ENCODE data around the gene CSF2. TPM values are rescaled to one million over a fixed set of nuclear protein-coding genes. Genes with fewer than 3 reads are reported as not detected.

Gene CSF2
- total RNA-seq, 1 donor from 2014 or later = not detected

- Mint-ChIP-seq H3K4me3 (ENCODE audit: unreplicated experiment) (no peak overlapping the region), H3K4me1 (ENCODE audit: unreplicated experiment) (no peaks in the 10 kb centered on the region), H3K36me3 (ENCODE audit: low read depth, unreplicated experiment) (no peaks in the 10 kb centered on the region), H3K27me3 (ENCODE audit: unreplicated experiment) (peaks cover 8% of the 10 kb centered on the region), H3K9me3 (ENCODE audit: unreplicated experiment) (no peaks in the 10 kb centered on the region), H3K27ac (ENCODE audit: unreplicated experiment) (no peak overlapping the region)
- DNase-seq (ENCODE audit: low spot score) = no peak
- no peak for TF ChIP-seq CTCF (IDR thresholded peaks at IDR 0.05; ENCODE audit: unreplicated experiment)
Measured at GRCh38 chr5:132099905-132100304, 26.3 kb downstream of the CSF2 start.

DNA sequence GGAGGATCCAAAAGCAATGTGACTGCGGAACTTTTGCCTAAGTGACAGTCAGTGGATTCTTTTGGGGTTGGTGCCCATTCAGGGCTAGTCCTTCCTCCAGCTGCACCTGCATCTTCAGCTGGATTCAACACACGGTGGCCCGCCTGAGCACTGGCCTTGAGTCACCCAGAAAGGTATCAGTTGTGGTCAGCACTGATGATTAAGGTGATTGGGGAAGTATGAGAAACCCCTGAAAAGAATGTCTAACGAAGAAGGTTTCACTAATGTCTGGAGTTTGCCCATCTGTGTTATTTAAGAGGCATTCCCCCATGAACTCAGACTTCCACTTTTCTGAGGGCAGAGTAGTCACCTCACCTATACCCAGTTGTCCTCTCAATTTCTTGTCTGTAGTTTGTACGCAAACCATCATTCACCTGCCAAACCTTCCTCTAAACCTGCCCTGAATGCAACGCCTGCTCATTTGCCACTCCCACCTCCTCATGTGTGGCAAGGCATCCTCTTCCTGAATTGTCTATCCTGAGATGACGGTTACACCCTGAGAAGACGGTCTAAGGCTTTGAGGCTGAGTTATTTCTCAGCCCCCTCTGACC lies 27.2 kb downstream of the CSF2 start:
- H3K9me3 Mint-ChIP-seq (ENCODE audit: unreplicated experiment) = no peaks in the 10 kb centered on the region
- no peaks in the 10 kb centered on the region for H3K36me3 Mint-ChIP-seq (ENCODE audit: low read depth, unreplicated experiment)
- H3K4me3 Mint-ChIP-seq (ENCODE audit: unreplicated experiment) = no peak overlapping the region
- DNase-seq (ENCODE audit: low spot score) = no peak
- H3K4me1 Mint-ChIP-seq (ENCODE audit: unreplicated experiment) = no peaks in the 10 kb centered on the region
- TF ChIP-seq CTCF (IDR thresholded peaks at IDR 0.05; ENCODE audit: unreplicated experiment) = no peak
- peaks cover 13% of the 10 kb centered on the region for H3K27me3 Mint-ChIP-seq (ENCODE audit: unreplicated experiment)
- H3K27ac Mint-ChIP-seq (ENCODE audit: unreplicated experiment) = no peak overlapping the region

DNA sequence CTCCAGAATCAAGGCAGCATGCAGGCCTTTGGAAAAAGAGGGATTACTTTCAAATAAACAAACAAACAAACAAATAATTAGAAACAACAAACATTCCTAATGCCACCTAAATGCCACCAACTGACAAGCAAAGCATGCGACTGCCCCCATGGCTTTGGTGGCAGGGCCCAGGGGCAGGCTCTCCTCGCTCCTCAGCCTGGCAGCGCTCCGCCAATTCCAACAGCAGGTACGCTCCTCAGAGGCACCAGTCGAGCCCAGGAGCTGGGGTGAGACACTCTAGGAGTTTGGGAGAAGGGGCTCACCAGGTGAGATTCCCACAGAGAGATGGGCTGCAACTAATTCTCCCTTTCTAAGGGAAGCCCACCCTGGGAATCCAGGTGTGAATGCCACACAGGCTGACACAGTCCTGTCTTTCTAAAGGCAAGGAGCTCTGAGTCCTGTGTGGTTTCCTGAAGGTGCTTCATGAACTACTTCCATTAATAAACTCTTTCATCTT lies 27.8 kb downstream of the CSF2 start:
- no peak for DNase-seq (ENCODE audit: low spot score)
- Mint-ChIP-seq H3K4me3 (ENCODE audit: unreplicated experiment) (no peak overlapping the region), H3K4me1 (ENCODE audit: unreplicated experiment) (no peaks in the 10 kb centered on the region), H3K9me3 (ENCODE audit: unreplicated experiment) (no peaks in the 10 kb centered on the region), H3K36me3 (ENCODE audit: low read depth, unreplicated experiment) (no peaks in the 10 kb centered on the region), H3K27me3 (ENCODE audit: unreplicated experiment) (peaks cover 11% of the 10 kb centered on the region), H3K27ac (ENCODE audit: unreplicated experiment) (peak overlapping the region; percentile 17)
- TF ChIP-seq CTCF (IDR thresholded peaks at IDR 0.05; ENCODE audit: unreplicated experiment) = no peak

- H3K4me3 Mint-ChIP-seq (ENCODE audit: unreplicated experiment) = no peak overlapping the region
- no peak for DNase-seq (ENCODE audit: low spot score)
- H3K4me1 Mint-ChIP-seq (ENCODE audit: unreplicated experiment) = no peaks in the 10 kb centered on the region
- no peaks in the 10 kb centered on the region for H3K36me3 Mint-ChIP-seq (ENCODE audit: low read depth, unreplicated experiment)
- no peaks in the 10 kb centered on the region for H3K9me3 Mint-ChIP-seq (ENCODE audit: unreplicated experiment)
- TF ChIP-seq CTCF (IDR thresholded peaks at IDR 0.05; ENCODE audit: unreplicated experiment) = no peak
- H3K27me3 Mint-ChIP-seq (ENCODE audit: unreplicated experiment) = peaks cover 11% of the 10 kb centered on the region
- no peak overlapping the region for H3K27ac Mint-ChIP-seq (ENCODE audit: unreplicated experiment)
Measured at GRCh38 chr5:132102101-132102701, 28.6 kb downstream of the CSF2 start.

DNA sequence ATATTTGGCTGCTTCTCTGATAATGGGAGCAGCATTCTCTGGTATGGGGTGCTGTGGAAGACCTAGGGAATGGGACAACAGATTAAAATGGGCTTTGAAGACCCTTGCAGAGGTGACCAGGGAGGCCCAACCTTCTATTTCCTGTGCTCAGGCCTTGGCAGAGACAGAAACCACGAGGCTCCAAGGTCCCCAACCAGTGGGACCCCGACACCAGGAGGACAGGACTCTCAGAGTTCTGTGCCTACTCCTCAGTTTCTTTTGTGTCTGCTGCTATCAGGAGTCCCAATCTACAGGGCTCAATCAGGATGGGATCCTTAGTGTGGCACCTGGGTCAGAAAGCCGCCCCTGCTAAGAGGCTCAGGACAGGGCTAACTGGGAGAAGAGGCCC lies 29.3 kb downstream of the CSF2 start:
- Mint-ChIP-seq H3K4me3 (ENCODE audit: unreplicated experiment) (no peak overlapping the region), H3K4me1 (ENCODE audit: unreplicated experiment) (no peaks in the 10 kb centered on the region), H3K27ac (ENCODE audit: unreplicated experiment) (no peak overlapping the region), H3K27me3 (ENCODE audit: unreplicated experiment) (peaks cover 9% of the 10 kb centered on the region), H3K9me3 (ENCODE audit: unreplicated experiment) (no peaks in the 10 kb centered on the region), H3K36me3 (ENCODE audit: low read depth, unreplicated experiment) (no peaks in the 10 kb centered on the region)
- no peak for TF ChIP-seq CTCF (IDR thresholded peaks at IDR 0.05; ENCODE audit: unreplicated experiment)
- no peak for DNase-seq (ENCODE audit: low spot score)

All from endothelial cell (in vitro differentiated cells).